A204.1 (cell line): Measurements from ENCODE around the gene LRRC75A.
"Not testable (repeated sequence)": the region's sequence is repeated elsewhere in the genome, so short reads cannot be mapped to it uniquely, and the experiment has no call there.

Experiments
- FAIRE-seq: peaks from 2 replicates; lab custom pipeline; 2012; peaks lifted over from hg19 to GRCh38; lab: Jason Lieb, UNC

Gene LRRC75A

DNA sequence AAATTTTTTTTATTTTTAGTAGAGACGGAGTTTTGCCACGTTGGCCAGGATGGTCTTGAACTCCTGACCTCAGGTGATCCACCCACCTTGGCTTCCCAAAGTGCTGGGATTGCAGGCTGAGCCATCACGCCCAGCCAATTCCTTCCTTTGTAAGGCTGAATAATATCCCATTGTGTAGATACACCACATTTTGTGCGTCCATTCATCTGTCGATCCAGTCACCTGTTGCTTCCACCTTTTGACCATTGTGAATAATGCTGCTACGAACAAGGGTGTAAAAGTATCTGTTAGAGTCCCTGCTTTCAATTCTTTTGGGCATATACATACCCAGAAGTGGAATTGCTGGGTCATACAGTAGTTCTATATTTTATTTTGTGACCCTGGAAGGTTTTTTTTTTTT lies 61.3 kb downstream of the LRRC75A start:
- FAIRE-seq = no peak

DNA sequence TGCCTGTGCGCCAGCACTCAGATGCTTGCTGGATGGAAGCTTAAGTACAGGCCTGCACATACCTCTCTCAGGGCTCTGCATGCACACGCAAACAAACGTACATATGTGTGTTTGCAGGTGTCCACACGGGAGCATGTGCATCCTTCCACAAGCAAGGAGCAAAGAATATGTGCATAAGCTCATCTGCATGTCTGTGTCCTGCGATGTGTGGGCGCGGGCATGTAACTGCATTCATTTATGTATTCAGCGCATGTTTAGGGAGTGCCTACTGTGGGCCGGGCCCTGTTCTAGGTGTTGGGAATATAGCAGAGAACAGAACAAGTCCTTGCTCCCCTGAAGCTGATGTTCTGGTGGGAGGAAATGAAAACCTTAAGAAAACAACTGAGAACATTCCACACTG lies 62.9 kb downstream of the LRRC75A start:
- no peak for FAIRE-seq

DNA sequence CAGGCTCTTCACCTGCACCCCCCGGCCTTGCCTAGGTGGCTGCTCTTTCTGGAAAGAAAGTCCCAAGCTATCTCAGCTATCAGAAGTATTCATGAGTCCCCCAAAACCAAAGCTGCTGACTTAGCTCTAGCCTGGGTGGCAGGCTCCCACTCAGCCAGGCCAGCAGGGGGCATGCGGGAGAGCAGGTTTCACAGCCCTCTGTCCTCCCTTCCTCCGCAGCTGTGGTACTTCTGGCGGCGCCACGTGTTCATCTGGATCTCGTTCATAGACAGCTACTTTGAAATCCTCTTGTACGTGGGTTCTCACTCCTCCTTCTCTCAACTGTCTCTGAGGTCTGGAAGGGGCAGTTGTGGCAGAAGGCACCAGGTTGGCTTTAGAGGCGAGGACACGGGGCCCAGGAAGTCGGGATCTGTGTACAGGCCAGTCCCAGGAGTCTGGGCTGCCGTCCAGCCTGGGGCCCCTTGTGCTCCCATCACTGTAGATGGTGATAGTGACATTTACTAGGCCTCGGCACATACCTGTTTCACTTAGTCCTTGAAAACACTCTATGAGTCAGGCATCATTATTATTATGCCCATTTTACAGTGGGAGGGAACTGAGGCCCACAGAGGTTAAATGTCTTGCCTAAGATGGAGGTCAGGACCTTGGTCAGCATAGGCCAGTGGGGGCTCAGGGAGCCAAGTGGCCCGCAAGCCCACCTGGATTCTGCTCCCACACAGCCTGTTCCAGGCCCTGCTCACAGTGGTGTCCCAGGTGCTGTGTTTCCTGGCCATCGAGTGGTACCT lies 63.7 kb downstream of the LRRC75A start:
- FAIRE-seq = no peak

DNA sequence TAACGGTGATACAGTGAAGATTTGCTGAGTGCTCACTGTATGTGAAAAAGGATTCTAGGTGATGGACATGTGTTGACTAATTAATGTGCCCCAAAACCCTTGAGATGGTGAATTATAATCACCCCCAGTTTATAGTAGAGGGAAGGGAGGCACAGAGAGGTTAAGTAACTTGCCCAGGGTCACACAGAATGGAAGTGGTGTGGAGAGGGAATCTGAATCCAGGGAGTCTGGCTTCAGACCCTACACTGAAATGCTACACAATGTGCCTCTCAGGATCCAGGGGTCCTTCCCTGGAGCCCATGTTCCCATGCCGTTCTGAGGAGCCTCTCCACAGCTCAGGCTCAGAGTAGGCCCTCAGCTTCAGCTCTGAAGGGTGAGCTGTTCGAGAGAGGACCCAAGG lies 65.0 kb downstream of the LRRC75A start:
- FAIRE-seq = no peak

- FAIRE-seq = no peak
Measured at GRCh38 chr17:16425698-16426659, 66.0 kb downstream of the LRRC75A start.

GRCh38 chr17:16425202-16425601 lies 66.8 kb downstream of the LRRC75A start:
- FAIRE-seq = no peak

GRCh38 chr17:16423226-16423872 lies 68.6 kb downstream of the LRRC75A start:
- no peak for FAIRE-seq

DNA sequence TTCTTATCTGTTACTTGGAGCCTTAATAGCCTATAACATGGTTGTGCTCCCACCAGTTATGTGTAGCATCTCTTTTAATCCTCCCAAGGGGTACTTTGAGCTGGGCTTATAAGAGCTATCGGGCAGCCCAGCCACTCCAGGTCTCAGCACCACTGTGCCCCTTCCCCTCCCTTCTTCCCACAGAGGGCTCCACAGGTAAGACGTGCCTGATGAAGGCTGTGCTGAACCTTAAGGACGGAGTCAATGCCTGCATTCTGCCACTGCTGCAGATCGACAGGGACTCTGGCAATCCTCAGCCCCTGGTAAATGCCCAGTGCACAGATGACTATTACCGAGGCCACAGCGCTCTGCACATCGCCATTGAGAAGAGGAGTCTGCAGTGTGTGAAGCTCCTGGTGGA lies 69.6 kb downstream of the LRRC75A start:
- no peak for FAIRE-seq

DNA sequence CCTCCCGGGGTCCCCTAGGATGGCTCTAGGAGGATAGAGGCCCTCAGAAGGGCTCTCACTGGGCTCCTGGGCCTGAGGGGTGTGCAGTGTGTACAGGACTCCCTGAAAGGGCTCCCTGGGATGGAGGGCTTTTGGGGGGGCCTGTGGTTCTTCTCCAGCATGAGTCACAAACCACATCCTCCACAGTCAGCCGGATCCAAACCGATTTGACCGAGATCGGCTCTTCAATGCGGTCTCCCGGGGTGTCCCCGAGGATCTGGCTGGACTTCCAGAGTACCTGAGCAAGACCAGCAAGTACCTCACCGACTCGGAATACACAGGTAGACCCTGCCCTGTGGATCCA lies 72.1 kb downstream of the LRRC75A start:
- FAIRE-seq = no peak

DNA sequence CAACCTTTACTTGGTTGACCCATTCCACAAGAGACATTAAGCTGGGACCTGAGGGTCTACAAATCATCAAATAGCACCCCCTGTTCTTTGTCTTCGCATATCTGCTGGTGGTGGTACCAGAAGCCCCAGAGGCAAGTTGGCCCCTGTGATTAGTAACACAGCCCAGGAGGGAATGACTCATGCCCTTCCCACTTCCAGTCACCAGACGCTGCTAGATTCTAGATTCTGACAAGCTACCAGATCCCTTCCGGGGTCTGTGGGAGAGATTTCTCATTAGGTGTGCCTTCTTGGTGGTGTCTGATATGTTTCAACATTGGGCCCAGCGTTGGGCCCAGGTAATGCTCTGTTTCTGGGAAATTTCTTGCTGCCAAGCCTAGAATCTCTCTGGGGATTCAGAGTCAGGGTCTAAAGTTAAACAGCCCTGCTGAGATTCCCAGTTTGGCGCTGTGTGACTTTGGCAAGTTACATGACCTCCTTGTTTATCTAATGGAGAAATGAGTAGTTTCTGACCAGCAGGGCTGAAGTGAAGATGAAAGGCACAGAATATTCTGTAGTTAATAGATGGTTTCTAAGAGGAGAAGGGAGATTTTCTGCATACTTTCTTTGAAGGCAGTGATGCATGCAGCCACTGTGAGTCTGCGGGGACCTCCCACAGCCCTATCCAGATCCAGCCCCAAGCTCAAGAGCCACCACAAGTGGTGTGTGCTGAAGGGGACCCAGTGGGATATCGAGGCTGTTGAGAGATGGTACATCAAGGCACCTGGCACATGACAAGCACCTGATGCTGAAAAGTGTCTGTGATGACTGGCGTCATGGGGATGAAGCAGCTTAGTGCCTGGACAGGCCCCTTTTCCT lies 72.7 kb downstream of the LRRC75A start:
- FAIRE-seq = no peak

DNA sequence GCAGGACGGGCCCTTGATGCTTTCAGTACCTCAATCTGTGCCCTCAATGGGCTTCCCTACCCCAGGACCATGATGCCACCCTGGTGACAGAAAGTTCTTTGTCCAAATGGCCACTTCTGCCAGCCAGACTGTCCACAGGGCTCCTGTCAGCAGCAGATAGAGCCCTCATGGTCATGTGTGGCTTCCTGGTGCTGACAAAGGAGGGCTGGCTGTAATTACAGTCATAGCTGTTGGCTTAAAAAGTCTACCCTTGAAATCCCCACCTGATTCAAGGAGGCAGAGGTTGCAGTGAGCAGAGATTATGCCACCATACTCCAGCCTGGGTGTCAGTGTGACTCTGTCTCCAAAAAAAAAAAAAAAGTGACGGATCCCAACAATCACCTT lies 73.3 kb downstream of the LRRC75A start:
- no peak for FAIRE-seq

DNA sequence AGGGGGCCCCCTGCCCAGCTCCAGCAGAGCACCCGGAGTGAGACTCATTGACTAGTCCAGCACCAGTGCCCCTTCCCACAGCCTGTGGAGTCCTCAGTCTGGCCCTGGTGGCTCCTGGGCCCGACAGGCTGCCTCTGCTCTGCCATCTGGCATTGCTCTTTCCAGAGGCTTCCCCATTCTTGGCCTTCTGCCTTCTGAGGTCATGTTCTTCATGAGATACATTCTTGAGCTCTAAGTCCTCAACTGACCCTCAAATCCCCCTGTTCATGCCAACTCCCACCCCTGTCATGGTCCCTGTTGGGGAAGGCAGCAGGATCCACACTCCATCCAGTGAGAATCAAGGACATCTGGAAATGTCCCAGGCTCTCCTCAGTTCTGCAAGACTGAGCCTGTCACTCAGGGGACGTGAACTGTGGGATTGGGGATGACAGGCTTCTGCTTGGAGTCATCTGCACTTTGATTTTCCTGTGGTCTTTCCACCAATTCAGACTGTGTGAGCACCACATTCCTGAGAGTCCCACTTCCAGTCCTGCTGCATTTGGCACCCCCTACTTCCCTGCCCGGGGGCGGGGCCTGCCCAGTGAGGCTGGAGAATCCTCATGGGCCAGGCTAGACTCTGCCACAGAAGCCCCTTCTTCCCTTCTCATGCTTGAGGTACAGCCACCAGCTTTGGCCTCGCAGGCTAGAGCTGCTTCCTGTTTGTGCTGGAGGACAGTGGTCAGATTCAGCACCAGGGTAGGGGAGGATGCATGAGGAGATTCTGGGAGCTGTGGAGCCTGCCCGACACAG lies 73.9 kb downstream of the LRRC75A start:
- no peak for FAIRE-seq

DNA sequence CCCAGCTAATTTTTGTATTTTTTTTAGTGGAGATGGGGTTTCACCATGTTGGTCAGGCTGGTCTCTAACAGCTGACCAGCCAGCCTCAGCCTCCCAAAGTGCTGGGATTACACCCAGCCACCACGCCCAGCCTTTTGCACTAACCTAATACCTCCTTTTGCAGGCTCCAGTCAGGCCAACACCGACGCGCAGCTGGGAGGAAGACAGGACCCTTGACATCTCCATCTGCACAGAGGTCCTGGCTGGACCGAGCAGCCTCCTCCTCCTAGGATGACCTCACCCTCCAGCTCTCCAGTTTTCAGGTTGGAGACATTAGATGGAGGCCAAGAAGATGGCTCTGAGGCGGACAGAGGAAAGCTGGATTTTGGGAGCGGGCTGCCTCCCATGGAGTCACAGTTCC lies 74.6 kb downstream of the LRRC75A start:
- FAIRE-seq = no peak

DNA sequence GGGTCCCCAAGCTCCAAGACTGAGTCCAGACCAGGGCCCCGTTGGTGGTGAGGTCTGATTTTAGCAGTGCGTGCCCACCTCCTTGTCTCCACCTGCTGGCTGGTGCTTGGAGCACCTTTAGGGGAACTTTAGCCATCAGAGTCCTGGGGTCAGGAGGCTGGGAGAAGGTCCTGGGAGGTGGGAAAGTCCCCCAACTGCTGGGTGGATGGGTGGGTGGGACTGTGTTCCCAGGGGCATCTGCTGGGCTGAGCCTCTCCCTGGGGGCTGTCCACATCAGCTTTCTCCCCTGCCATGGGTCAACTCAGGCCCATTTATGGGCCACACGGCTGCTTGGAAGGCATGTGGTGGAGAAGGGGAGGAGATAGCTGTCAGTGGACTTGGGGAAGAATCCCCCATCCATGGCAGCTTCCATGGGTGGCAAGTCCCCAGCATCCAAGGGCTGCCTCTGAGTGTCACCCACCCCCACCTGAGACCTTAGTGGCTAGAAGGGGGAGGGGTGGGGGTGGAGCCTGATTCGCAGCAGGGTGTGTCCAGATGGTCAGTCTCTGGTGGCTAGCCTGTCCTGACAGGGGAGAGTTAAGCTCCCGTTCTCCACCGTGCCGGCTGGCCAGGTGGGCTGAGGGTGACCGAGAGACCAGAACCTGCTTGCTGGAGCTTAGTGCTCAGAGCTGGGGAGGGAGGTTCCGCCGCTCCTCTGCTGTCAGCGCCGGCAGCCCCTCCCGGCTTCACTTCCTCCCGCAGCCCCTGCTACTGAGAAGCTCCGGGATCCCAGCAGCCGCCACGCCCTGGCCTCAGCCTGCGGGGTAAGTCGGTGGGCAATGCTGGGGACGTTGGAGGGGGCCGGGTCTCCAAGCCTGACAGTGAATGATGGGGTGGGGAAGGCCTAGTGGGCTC lies 76.7 kb downstream of the LRRC75A start, which contains the start of gene TRPV2:
Gene TRPV2, plus strand, starts transcription at position 541 of the 894 bp plus-strand sequence. CDS start 2,098 bp downstream, outside the sequence.
- FAIRE-seq = no peak

DNA sequence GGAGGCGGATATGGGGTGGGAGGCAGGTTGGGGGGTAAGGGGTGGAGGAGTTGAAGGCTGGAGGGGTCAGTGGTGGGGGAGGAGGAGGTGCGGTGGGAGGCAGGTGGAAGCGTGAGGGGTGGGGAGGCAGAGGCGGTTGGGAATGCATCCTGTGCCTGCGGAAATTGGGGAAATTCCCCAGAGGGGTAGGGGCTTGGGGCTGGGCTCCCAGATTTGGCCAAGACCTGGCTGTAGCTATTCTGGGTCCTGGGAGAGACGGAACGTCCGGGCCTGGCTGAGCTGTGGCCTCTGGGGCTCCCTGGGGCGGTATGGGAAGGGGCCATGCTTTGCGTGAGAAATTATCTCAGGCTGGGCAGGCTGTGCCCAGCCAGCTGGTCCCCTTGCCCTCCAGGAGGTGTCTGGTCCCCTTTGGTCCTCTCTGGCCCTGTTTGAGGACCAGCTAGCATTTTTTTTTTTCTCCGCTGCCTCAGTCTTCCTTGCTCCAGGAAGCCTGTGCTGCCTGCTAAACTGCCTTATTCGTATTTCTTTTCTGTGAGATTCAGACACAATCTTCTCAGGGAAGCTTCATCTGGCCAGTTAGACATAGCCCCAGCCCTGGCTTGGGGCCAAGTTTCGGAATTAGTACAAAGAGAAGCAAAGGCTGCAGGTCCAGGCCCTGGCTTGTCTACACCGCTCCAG lies 83.9 kb downstream of the LRRC75A start:
- no peak for FAIRE-seq

DNA sequence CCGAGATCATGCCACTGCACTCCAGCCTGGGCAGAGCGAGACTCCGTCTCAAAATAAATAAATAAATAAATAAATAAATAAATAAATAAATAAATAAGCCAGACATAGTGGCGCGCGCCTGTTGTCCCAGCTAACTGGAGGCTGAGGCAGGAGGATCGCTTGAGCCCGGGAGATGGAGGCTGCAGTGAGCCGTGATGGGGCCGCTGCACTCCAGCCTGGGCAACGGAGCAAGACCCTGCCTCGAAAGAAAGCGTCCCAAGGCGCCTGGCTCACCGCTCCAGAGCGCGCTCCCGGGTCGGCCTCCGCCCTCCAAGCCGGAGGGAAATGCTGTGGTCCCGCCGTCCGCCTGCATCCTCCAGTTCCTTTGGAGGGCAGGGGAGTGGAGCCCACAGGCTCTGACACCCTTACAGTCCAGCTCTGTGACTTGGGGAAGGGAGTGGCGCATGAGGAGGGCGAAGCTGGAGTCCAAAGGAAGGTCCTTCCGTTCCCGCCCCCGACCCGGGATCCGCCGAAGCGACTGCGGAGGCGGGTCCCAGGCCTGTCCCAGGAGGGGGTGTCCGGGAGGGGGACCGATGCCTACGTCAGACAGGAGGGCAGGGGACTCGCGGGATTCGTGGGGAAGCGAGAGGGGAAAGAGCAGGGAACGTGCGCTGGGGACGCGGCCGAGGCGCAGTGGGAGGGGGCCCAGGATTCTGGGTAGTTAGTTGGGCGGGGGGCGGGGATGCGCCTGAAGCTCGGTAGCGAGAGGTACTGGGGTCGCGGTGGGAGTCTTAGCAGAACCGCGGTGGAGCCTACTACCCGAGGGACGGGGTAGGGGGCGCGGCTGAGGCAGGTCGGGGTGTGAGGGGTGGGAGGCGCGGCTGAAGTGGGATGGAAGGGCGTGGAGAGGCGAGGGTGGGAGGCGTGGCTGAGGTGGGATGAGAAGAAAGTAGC lies 85.0 kb downstream of the LRRC75A start:
- no peak for FAIRE-seq

GRCh38 chr17:16403847-16404246 lies 88.1 kb downstream of the LRRC75A start:
- FAIRE-seq = not testable (repeated sequence)
